ENCODE results near the gene TBC1D2.

GRCh38 chr9:98230789-98231188, 24.7 kb downstream of the TBC1D2 start:
- no peak for TF ChIP-seq CTCF (IDR thresholded peaks at IDR 0.05)
- TF ChIP-seq JUN (IDR thresholded peaks at IDR 0.05) = no peak
- no peak for TF ChIP-seq MAX (IDR thresholded peaks at IDR 0.05)

All from A549 (cell line).